Keratinocyte (primary cell): ENCODE measurements around the gene BCL11B. TPM values are rescaled to one million over a fixed set of nuclear protein-coding genes. Genes with fewer than 3 reads are reported as not detected.

Experiments
- DNase-seq: peaks from one replicate; pipeline ENCODE4 v3.0.0-alpha.2; 2011; ENCODE audit warnings: low read depth, missing footprints, low spot score
- FAIRE-seq: peaks from 2 replicates; lab custom pipeline; 2011; peaks lifted over from hg19 to GRCh38; lab: Jason Lieb, UNC
- H2AFZ ChIP-seq: 2 replicates; pipeline ENCODE4 v1.6.0; 2012; ENCODE audit warnings: low read length, control low read depth, inconsistent platforms; ENCODE audit not compliant: control insufficient read depth
- H3K27ac ChIP-seq: 2 replicates; pipeline ENCODE4 v1.5.1; 2011; ENCODE audit warnings: low read length; ENCODE audit not compliant: control insufficient read depth, insufficient read depth
- H3K27me3 ChIP-seq: 3 replicates; pipeline ENCODE4 v1.6.0; 2011; ENCODE audit warnings: low read length; ENCODE audit not compliant: control insufficient read depth, insufficient read depth; ENCODE audit errors: extremely low read depth
- H3K36me3 ChIP-seq, 2 experiments: 2 replicates in 1 of 2; 3 replicates in 1 of 2; pipeline ENCODE4 v1.5.1; 2011; ENCODE audit warnings: low read length in 2 of 2, mild to moderate bottlenecking in 1 of 2; ENCODE audit not compliant: control insufficient read depth in 2 of 2, insufficient read depth in 2 of 2; ENCODE audit errors: extremely low read depth in 1 of 2
- H3K4me1 ChIP-seq: 3 replicates; pipeline ENCODE4 v1.5.1; 2011; ENCODE audit warnings: low read length; ENCODE audit not compliant: control insufficient read depth, insufficient read depth; ENCODE audit errors: extremely low read depth
- H3K4me2 ChIP-seq: 3 replicates; pipeline ENCODE4 v1.6.0; 2011; ENCODE audit warnings: low read depth, low read length; ENCODE audit not compliant: control insufficient read depth, insufficient read depth; ENCODE audit errors: extremely low read depth
- H3K4me3 ChIP-seq, 3 experiments: fragments of 200-600 bp in 1 of 3; sonication (generic) in 1 of 3; 2 replicates in 2 of 3; 3 replicates in 1 of 3; pipeline ENCODE4 v1.5.1; 2011 to 2016; ENCODE audit warnings: low read length in 3 of 3, mild to moderate bottlenecking in 3 of 3, control low read depth in 2 of 3, inconsistent platforms in 1 of 3, low read depth in 1 of 3, mixed read lengths in 1 of 3, mixed run types in 1 of 3, moderate library complexity in 1 of 3; ENCODE audit not compliant: control insufficient read depth in 2 of 3, insufficient read depth in 2 of 3; ENCODE audit errors: extremely low read depth in 1 of 3
- H3K79me2 ChIP-seq: 2 replicates; pipeline ENCODE4 v1.6.0; 2012; ENCODE audit warnings: low read length; ENCODE audit not compliant: control insufficient read depth, insufficient read depth
- H3K9ac ChIP-seq: 3 replicates; pipeline ENCODE4 v1.6.0; 2011; ENCODE audit warnings: low read length; ENCODE audit not compliant: control insufficient read depth, insufficient read depth; ENCODE audit errors: extremely low read depth
- H3K9me1 ChIP-seq: 3 replicates; pipeline ENCODE4 v1.6.0; 2011; ENCODE audit warnings: low read length; ENCODE audit not compliant: control insufficient read depth, insufficient read depth; ENCODE audit errors: extremely low read depth
- H3K9me3 ChIP-seq: 2 replicates; pipeline ENCODE4 v1.5.1; 2012; ENCODE audit warnings: low read depth, low read length; ENCODE audit not compliant: control insufficient read depth
- H4K20me1 ChIP-seq: 3 replicates; pipeline ENCODE4 v1.6.0; 2011; ENCODE audit warnings: low read length; ENCODE audit not compliant: control insufficient read depth, insufficient read depth; ENCODE audit errors: extremely low read depth
- CTCF ChIP-seq, 3 experiments: IDR thresholded peaks in 1 of 3; conservative IDR thresholded peaks in 1 of 3; optimal IDR thresholded peaks in 1 of 3; 2 replicates in 2 of 3; 3 replicates in 1 of 3; pipeline versions ENCODE3 to v1.5.1; 2011; ENCODE audit warnings: low read length in 3 of 3, mild to moderate bottlenecking in 3 of 3, moderate library complexity in 2 of 3, control low read depth in 1 of 3, inconsistent platforms in 1 of 3; ENCODE audit not compliant: insufficient read depth in 2 of 3; ENCODE audit errors: extremely low read depth in 1 of 3
- EZH2 ChIP-seq: IDR thresholded peaks from one replicate; pipeline ENCODE4 v1.6.1; 2012; ENCODE audit warnings: inconsistent platforms, mild to moderate bottlenecking, low read length, moderate library complexity
- dilution Hi-C: fragments of 300-500 bp; cut with MboI; formaldehyde crosslinking; loops from one replicate; pipeline ENCODE4 v1.7.0; 2020; ENCODE audit warnings: low sequenced_read_pairs; ENCODE audit not compliant: extremely low pct_ligation_motif_present
- polyA plus RNA-seq, 5 experiments: library from polyadenylated mRNA; depleted of rRNA in 3 of 5; stranded (reverse) in 3 of 5; stranded (forward) in 1 of 5; unstranded in 1 of 5; fragments of >200 nt; gene quantifications; 1 replicate in 1 of 5; 2 replicates in 3 of 5; 3 replicates in 1 of 5; pipeline versions ENCODE4 v1.2.1 to v1.2.3, GENCODE V29; 2011 to 2012; ENCODE audit warnings: missing spikeins in 2 of 5, low read depth in 1 of 5, low replicate concordance in 1 of 5

BCL11B gene
- polyA plus RNA-seq, 1 donor (not counting 4 experiments of a cell fraction or from before 2014, with no cell fraction given), result 5.2 TPM

GRCh38 chr14:99233222-99234035 lies 38.6 kb downstream of the BCL11B start:
- Histone ChIP-seq H3K9me1 (no peaks in the 10 kb centered on the region), H3K9me3 (peaks cover 5% of the 10 kb centered on the region), H3K4me1 (peaks cover 24% of the 10 kb centered on the region), H3K36me3 (peaks cover 14% of the 10 kb centered on the region in 2 experiments), H2AFZ (no peak overlapping the region), H3K4me2 (no peak overlapping the region), H3K79me2 (peaks cover 92% of the 10 kb centered on the region), H3K27ac (no peak overlapping the region), H3K4me3 (no peak overlapping the region), H4K20me1 (no peaks in the 10 kb centered on the region), H3K27me3 (no peaks in the 10 kb centered on the region), H3K9ac (no peak overlapping the region)
- dilution Hi-C loops, result no loop called here
- no peak for TF ChIP-seq CTCF (optimal IDR thresholded peaks at IDR 0.05 in 1 of 3, IDR thresholded peaks at IDR 0.05 in 1 of 3, conservative IDR thresholded peaks at IDR 0.05 in 1 of 3; ENCODE audit: extremely low read depth in 1 of 3, insufficient read depth in 2 of 3, low read length in 3 of 3)
- no peak for TF ChIP-seq EZH2
- DNase-seq (no peak), FAIRE-seq (no peak)

- H2AFZ ChIP-seq, result no peak overlapping the region
- DNase-seq, result no peak
- peaks cover 92% of the 10 kb centered on the region for H3K79me2 ChIP-seq
- peaks cover 12 to 17% of the 10 kb centered on the region in 2 experiments for H3K36me3 ChIP-seq
- no peak overlapping the region for H3K4me3 ChIP-seq
- no peak overlapping the region for H3K27ac ChIP-seq
- H3K27me3 ChIP-seq, result no peaks in the 10 kb centered on the region
- FAIRE-seq, result no peak
- H3K9me1 ChIP-seq, result peaks cover 3% of the 10 kb centered on the region
- peaks cover 5% of the 10 kb centered on the region for H3K9me3 ChIP-seq
- H3K9ac ChIP-seq, result no peak overlapping the region
- H3K4me1 ChIP-seq, result peaks cover 24% of the 10 kb centered on the region
- no peaks in the 10 kb centered on the region for H4K20me1 ChIP-seq
- TF ChIP-seq EZH2, result no peak
- no peak for TF ChIP-seq CTCF (optimal IDR thresholded peaks at IDR 0.05 in 1 of 3, IDR thresholded peaks at IDR 0.05 in 1 of 3, conservative IDR thresholded peaks at IDR 0.05 in 1 of 3; ENCODE audit: extremely low read depth in 1 of 3, insufficient read depth in 2 of 3, low read length in 3 of 3)
- H3K4me2 ChIP-seq, result no peak overlapping the region
- dilution Hi-C loops, result no loop called here
Observed at GRCh38 chr14:99232714-99233214, 39.2 kb downstream of the BCL11B start.
